ENCODE data around the gene PADI6. TPM values are rescaled to one million over a fixed set of nuclear protein-coding genes. Genes with fewer than 3 reads are reported as not detected.

Gene PADI6
- total RNA-seq, 1 experiment from 2014 or later, result not detected

DNA sequence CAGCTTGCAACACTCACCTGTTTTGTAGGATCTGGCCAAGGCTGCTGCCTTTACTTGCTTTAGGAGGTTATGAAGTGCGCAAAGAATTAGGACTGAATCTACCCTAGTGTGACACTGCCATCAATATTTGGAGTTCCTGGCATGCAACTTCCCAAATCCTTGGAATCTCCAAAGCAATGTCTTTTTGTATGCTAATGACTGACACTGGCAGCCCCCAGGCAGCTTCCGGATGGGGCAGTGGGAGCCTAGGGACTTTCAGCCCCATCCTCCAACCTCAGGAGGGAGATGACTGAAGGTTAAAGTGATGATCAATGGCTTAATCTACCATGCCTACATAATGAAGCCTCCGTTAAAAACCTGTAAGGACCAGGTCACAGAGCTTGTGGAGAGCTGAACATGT is 62.0 kb downstream of the PADI6 start:
- ChIA-PET POLR2A (interaction anchor here (0.6 kb wide), 1 partner anchor 13 kb away, joined by 3 read pairs; no protein-coding TSS in a partner anchor), CTCF (interaction anchor here (0.8 to 1.6 kb wide), 2 partner anchors 15 to 69 kb away, joined by 3 to 7 read pairs; no protein-coding TSS in a partner anchor)
- TF ChIP-seq, protein P1, sequence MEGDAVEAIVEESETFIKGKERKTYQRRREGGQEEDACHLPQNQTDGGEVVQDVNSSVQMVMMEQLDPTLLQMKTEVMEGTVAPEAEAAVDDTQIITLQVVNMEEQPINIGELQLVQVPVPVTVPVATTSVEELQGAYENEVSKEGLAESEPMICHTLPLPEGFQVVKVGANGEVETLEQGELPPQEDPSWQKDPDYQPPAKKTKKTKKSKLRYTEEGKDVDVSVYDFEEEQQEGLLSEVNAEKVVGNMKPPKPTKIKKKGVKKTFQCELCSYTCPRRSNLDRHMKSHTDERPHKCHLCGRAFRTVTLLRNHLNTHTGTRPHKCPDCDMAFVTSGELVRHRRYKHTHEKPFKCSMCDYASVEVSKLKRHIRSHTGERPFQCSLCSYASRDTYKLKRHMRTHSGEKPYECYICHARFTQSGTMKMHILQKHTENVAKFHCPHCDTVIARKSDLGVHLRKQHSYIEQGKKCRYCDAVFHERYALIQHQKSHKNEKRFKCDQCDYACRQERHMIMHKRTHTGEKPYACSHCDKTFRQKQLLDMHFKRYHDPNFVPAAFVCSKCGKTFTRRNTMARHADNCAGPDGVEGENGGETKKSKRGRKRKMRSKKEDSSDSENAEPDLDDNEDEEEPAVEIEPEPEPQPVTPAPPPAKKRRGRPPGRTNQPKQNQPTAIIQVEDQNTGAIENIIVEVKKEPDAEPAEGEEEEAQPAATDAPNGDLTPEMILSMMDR (IDR thresholded peaks at IDR 0.05; ENCODE audit: unreplicated experiment), result no peak
- DNase-seq (ENCODE audit: unreplicated experiment), result no peak
- no peak overlapping the region for H3K4me3 Mint-ChIP-seq (ENCODE audit: unreplicated experiment)
- H3K9me3 Mint-ChIP-seq (ENCODE audit: unreplicated experiment), result no peaks in the 10 kb centered on the region
- peaks cover 60% of the 10 kb centered on the region for H3K36me3 Mint-ChIP-seq (ENCODE audit: insufficient read depth, unreplicated experiment)
- H3K27me3 Mint-ChIP-seq (ENCODE audit: insufficient read depth, unreplicated experiment), result no peaks in the 10 kb centered on the region
- BruUV-seq (replicated peaks), result no TSS peak
- H3K27ac Mint-ChIP-seq (ENCODE audit: low read depth, unreplicated experiment), result no peak overlapping the region
- intact Hi-C loops (cut with micrococcal nuclease), result no loop called here
- H3K4me1 Mint-ChIP-seq (ENCODE audit: insufficient read depth, unreplicated experiment), result peaks cover 9% of the 10 kb centered on the region

DNA sequence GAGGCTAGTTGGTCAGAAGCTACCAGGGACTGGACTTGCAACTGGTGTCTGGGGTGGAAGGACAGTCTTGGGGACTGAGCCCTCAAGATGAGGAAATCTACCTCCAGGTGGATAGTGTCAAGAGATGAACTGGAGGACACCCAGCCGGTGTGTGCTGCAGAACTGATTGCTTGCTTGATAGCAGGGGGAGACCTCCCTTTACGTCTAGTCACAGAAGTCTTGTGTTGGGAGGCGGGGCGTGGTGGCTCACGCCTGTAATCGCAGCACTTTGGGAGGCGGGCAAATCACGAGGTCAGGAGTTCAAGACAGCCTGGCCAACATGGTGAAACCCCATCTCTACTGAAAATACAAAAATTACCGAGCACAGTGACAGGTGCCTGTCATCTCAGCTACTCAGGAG is 62.6 kb downstream of the PADI6 start:
- no peaks in the 10 kb centered on the region for H3K9me3 Mint-ChIP-seq (ENCODE audit: unreplicated experiment)
- peaks cover 9% of the 10 kb centered on the region for H3K4me1 Mint-ChIP-seq (ENCODE audit: insufficient read depth, unreplicated experiment)
- no peak overlapping the region for H3K27ac Mint-ChIP-seq (ENCODE audit: low read depth, unreplicated experiment)
- TF ChIP-seq, protein P1 (IDR thresholded peaks at IDR 0.05; ENCODE audit: unreplicated experiment), result no peak
- no peak overlapping the region for H3K4me3 Mint-ChIP-seq (ENCODE audit: unreplicated experiment)
- DNase-seq (ENCODE audit: unreplicated experiment), result no peak
- intact Hi-C loops (cut with micrococcal nuclease), result no loop called here
- H3K36me3 Mint-ChIP-seq (ENCODE audit: insufficient read depth, unreplicated experiment), result peaks cover 60% of the 10 kb centered on the region
- BruUV-seq (replicated peaks), result no TSS peak
- CTCF ChIA-PET, result interaction anchor here (0.8 kb wide), 1 partner anchor 16 kb away, joined by 3 read pairs; no protein-coding TSS in a partner anchor
- POLR2A ChIA-PET, result no interaction called here
- H3K27me3 Mint-ChIP-seq (ENCODE audit: insufficient read depth, unreplicated experiment), result no peaks in the 10 kb centered on the region

DNA sequence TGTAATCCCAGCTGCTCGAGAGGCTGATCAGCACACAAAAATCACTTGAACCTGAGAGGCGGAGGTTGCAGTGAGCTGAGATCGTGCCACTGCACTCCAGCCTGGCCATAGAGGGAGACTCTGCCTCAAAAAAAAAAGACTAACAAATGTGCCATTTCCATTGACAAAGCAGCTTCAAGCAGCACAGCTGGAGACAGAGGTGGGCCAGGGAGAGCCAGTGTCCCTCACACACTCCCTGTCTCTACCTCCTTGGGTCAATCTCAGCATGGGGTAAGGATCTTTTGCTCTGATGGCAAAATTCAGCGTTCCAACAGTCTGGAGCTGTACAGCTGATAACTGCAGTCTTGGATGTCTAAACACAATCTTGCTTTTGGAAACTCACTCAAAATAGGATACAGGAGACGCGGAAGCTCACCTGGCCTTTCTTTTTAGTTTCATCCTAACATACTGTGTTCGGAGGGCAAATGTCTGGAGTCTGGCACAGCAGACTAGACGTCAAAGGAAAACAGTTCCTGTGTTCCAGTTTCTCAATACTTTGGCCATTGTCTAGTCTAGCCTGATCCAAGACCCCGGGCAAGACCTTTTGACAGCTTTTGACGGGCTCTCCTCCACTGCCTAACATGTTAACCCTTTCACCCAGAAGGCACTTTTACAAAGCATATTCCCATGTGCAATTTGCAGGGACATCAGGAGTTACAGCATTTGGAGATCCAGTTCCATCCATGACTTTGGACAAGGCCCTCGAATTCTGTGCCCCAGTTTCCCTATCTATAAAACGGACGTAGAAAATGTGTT is 64.6 kb downstream of the PADI6 start:
- Mint-ChIP-seq H3K4me1 (ENCODE audit: insufficient read depth, unreplicated experiment) (peaks cover 26% of the 10 kb centered on the region), H3K4me3 (ENCODE audit: unreplicated experiment) (peak overlapping the region; percentile 70), H3K27me3 (ENCODE audit: insufficient read depth, unreplicated experiment) (no peaks in the 10 kb centered on the region), H3K36me3 (ENCODE audit: insufficient read depth, unreplicated experiment) (peaks cover 49% of the 10 kb centered on the region), H3K9me3 (ENCODE audit: unreplicated experiment) (no peaks in the 10 kb centered on the region), H3K27ac (ENCODE audit: low read depth, unreplicated experiment) (no peak overlapping the region)
- ChIA-PET CTCF (interaction anchor here (0.9 to 1.2 kb wide), 2 partner anchors 18 to 41 kb away, joined by 3 read pairs; no protein-coding TSS in a partner anchor), POLR2A (interaction anchor here (0.6 to 8.0 kb wide), 3 partner anchors 24 to 136 kb away, joined by 3 to 75 read pairs (median 6); no protein-coding TSS in a partner anchor)
- DNase-seq (ENCODE audit: unreplicated experiment), result no peak
- intact Hi-C loops (cut with micrococcal nuclease), result no loop called here
- TF ChIP-seq, protein P1 (IDR thresholded peaks at IDR 0.05; ENCODE audit: unreplicated experiment), result no peak
- no TSS peak for BruUV-seq (replicated peaks)

DNA sequence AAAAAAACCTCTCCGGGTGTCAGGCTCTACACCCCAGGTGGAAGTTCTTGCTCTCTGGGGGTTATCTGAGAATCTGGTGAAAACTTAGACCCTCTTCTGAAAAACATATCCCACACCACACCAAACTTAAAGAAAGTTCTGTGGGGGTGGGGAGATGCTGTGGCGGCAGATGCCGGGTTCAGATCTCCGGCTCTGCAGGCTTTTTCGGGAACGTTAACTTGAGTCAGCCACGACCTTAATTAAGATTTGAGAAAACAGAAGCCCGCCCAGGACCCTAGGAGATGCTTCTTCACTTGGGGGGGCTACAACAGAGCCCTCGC is 65.2 kb downstream of the PADI6 start:
- no peaks in the 10 kb centered on the region for H3K27me3 Mint-ChIP-seq (ENCODE audit: insufficient read depth, unreplicated experiment)
- intact Hi-C loops (cut with micrococcal nuclease), result no loop called here
- H3K9me3 Mint-ChIP-seq (ENCODE audit: unreplicated experiment), result no peaks in the 10 kb centered on the region
- ChIA-PET POLR2A (interaction anchor here (0.6 to 8.0 kb wide), 3 partner anchors 23 to 136 kb away, joined by 3 to 114 read pairs (median 75); no protein-coding TSS in a partner anchor), CTCF (interaction anchor here (1.2 kb wide), 1 partner anchor 40 kb away, joined by 3 read pairs; no protein-coding TSS in a partner anchor)
- TF ChIP-seq, protein P1 (IDR thresholded peaks at IDR 0.05; ENCODE audit: unreplicated experiment), result no peak
- H3K27ac Mint-ChIP-seq (ENCODE audit: low read depth, unreplicated experiment), result no peak overlapping the region
- peak overlapping the region; percentile 70 for H3K4me3 Mint-ChIP-seq (ENCODE audit: unreplicated experiment)
- H3K4me1 Mint-ChIP-seq (ENCODE audit: insufficient read depth, unreplicated experiment), result peaks cover 27% of the 10 kb centered on the region
- H3K36me3 Mint-ChIP-seq (ENCODE audit: insufficient read depth, unreplicated experiment), result peaks cover 44% of the 10 kb centered on the region
- no TSS peak for BruUV-seq (replicated peaks)
- DNase-seq (ENCODE audit: unreplicated experiment), result no peak
